ENCODE data around the gene HLA-DRB5. TPM values are rescaled to one million over a fixed set of nuclear protein-coding genes. Genes with fewer than 3 reads are reported as not detected.
"Not testable (repeated sequence)": the region's sequence is repeated elsewhere in the genome, so short reads cannot be mapped to it uniquely, and the experiment has no call there.

Gene HLA-DRB5
- 0.09 TPM in 1 of 2 replicates, not detected in the other for polyA plus RNA-seq (2014; cell fraction: cytosol; rRNA removed)
- not detected in 2 replicates for polyA plus RNA-seq (2014; cell fraction: nucleus; rRNA removed)

GRCh38 chr6:32529697-32530430, at the start of gene HLA-DRB5:
Gene HLA-DRB5 (minus strand): TSS chr6:32530287. CDS start chr6:32530224, 63 bp downstream.
- DNase-seq (ENCODE audit: low spot score), result no peak

GRCh38 chr6:32578962-32579361, 48.9 kb upstream of the HLA-DRB5 start:
- DNase-seq (ENCODE audit: low spot score), result no peak

- not testable (repeated sequence) for DNase-seq (ENCODE audit: low spot score)
Measured at GRCh38 chr6:32577493-32577892, 47.4 kb upstream of the HLA-DRB5 start.

- DNase-seq (ENCODE audit: low spot score), result no peak
Measured at GRCh38 chr6:32576250-32576649, 46.2 kb upstream of the HLA-DRB5 start.

GRCh38 chr6:32570363-32570905, 40.3 kb upstream of the HLA-DRB5 start:
- no peak for DNase-seq (ENCODE audit: low spot score)

GRCh38 chr6:32568561-32568960, 38.5 kb upstream of the HLA-DRB5 start:
- no peak for DNase-seq (ENCODE audit: low spot score)

- no peak for DNase-seq (ENCODE audit: low spot score)
Measured at GRCh38 chr6:32566957-32567356, 36.9 kb upstream of the HLA-DRB5 start.

- DNase-seq (ENCODE audit: low spot score), result no peak
Measured at GRCh38 chr6:32565511-32565910, 35.4 kb upstream of the HLA-DRB5 start.

- no peak for DNase-seq (ENCODE audit: low spot score)
Measured at GRCh38 chr6:32562940-32563339, 32.9 kb upstream of the HLA-DRB5 start.

- DNase-seq (ENCODE audit: low spot score), result no peak
Measured at GRCh38 chr6:32559747-32560146, 29.7 kb upstream of the HLA-DRB5 start.

GRCh38 chr6:32558426-32559057, 28.5 kb upstream of the HLA-DRB5 start:
- DNase-seq (ENCODE audit: low spot score), result no peak

- DNase-seq (ENCODE audit: low spot score), result no peak
Measured at GRCh38 chr6:32554116-32554965, 24.3 kb upstream of the HLA-DRB5 start.

GRCh38 chr6:32553037-32553742, 23.1 kb upstream of the HLA-DRB5 start:
- DNase-seq (ENCODE audit: low spot score), result no peak

- DNase-seq (ENCODE audit: low spot score), result no peak
Measured at GRCh38 chr6:32551410-32551809, 21.3 kb upstream of the HLA-DRB5 start.

GRCh38 chr6:32539839-32540238, 9.8 kb upstream of the HLA-DRB5 start:
- no peak for DNase-seq (ENCODE audit: low spot score)

GRCh38 chr6:32530431-32530793, 325 bp upstream of the HLA-DRB5 start:
- not testable (repeated sequence) for DNase-seq (ENCODE audit: low spot score)

- no peak for DNase-seq (ENCODE audit: low spot score)
Measured at GRCh38 chr6:32522302-32523047, 7.6 kb downstream of the HLA-DRB5 start.

- no peak for DNase-seq (ENCODE audit: low spot score)
Measured at GRCh38 chr6:32519910-32520258, 10.2 kb downstream of the HLA-DRB5 start.

GRCh38 chr6:32519118-32519909, 10.8 kb downstream of the HLA-DRB5 start:
- no peak for DNase-seq (ENCODE audit: low spot score)

Measured in SK-N-DZ (cell line).